Measurements from ENCODE around the gene PPIP5K2.

- no peak for TF ChIP-seq CTCF (conservative IDR thresholded peaks at IDR 0.05 in 1 of 2, IDR thresholded peaks at IDR 0.05 in 1 of 2; ENCODE audit: extremely low read depth in 1 of 2, insufficient read depth in 1 of 2, low read depth in 1 of 2, low read length in 2 of 2)
- TF ChIP-seq EZH2 (IDR thresholded peaks at IDR 0.05; ENCODE audit: borderline replicate concordance, low read length), result no peak
Measured at GRCh38 chr5:103259705-103260355, 139.7 kb downstream of the PPIP5K2 start.

All from mammary epithelial cell (primary cell).